NCI-H69 (cell line): ENCODE data around the gene ARHGEF10L.
A peak's percentile ranks its signal among the peaks of the same experiment; 100 is the strongest.

ENCODE experiments used
- DNase-seq: peaks from one replicate; lab custom pipeline; 2025; lab: John Stamatoyannopoulos, UW

The ARHGEF10L gene

DNA sequence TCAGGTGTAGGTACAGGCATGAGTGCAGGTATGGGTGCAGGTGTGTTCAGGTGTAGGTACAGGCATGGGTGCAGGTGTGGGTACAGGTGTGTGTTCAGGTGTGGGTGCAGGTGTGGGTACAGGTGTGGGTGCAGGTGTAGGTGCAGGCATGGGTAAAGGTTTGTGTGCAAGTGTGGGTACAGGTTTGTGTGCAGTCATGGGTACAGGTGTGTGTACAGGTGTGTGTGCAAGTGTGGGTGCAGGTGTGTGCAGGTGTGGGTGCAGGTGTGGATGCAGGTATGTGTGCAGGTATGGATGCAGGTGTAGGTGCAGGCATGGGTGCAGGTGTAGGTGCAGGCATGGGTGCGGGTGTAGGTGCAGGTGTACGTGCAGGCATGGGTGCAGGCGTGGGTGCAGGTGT is 136.2 kb downstream of the ARHGEF10L start:
- no peak for DNase-seq

DNA sequence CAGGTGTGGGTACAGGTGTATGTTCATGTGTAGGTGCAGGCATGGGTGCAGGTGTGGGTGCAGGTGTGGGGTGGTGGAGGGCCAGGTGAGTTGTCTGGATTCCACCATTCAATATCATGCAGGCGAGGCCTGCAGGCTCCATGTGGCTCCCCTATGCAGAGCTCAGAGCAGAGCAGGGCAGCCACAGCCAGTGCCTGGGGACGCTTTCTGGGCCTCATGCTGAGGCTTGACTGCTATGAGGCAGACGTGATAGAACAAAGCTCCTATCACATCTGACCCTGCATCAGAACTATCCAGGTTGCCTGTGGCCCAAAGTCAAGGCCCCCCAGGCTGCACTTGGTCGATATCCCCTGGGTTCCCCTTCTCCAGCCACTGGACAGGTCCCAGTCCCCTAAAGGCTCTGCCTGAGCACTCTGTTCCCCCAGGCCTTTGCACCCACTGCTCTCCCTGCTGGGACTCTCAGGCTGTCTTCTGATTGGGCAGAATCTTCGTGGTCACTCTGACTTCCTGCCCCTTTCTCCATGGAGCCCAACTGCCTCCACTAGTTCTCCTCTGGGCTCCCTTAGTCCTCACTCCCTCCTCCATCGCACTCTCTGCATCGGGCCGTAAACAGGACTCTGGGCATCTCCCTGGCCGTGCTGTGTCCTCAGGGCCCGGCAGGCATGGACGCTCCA is 137.0 kb downstream of the ARHGEF10L start:
- DNase-seq: no peak

DNA sequence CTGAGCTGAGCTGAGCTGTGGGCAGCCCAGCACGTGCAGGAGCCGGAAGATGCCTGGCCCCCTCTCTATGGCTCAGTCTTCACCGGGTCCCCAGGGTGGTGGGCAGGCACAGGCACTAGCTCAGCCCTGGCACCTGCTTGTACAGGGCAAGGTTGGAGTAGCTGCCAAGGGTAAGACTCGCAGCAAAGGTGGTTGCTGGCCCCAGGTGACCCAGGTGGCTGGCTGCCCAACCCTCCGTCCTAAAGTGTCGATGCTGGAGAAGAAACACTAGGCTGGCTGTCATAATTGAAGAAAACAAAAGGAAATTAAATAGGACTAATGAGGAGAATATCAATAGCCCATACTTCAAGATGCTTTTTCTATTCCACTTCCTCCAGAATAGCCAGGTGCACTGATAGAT is 138.5 kb downstream of the ARHGEF10L start:
- DNase-seq: no peak

DNA sequence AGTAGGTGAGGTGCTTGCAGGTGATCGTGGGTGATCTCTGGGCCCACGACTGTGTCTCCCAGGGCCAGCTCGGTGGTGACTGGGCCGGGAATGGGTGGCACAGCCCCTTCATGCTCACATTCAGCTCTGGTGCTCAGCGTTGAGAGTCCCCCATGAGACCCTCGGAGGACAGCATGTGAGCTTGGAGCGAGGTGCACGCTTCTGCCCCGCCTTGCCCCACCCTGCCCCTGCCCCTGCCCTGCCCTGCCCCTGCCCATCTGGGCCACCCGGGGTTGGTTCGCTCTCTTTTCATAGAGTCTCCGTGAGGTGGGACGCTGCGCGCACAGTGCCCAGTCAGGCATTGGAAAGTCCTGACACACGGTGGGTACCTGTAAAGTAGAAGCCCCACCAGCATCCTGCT is 140.4 kb downstream of the ARHGEF10L start:
- DNase-seq: no peak

DNA sequence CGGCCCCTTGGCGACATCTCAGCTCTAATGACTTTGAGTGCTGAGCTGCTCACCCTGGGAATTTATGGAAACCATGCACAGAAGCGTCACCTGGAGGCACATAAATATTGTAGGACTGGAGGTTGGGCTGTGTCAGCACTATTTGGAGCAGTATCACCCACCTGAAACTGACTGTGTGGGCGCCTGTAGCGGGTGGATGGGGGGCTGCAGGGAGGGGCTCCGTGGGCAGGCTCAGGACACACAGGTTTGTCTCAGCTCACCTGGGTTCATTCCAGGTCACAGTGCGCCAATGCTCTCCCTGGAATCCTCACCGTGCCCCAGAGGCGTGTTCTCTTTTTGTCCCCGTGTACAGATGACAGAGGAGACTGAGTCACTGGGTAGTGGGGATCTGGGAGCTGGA is 140.8 kb downstream of the ARHGEF10L start:
- no peak for DNase-seq

DNA sequence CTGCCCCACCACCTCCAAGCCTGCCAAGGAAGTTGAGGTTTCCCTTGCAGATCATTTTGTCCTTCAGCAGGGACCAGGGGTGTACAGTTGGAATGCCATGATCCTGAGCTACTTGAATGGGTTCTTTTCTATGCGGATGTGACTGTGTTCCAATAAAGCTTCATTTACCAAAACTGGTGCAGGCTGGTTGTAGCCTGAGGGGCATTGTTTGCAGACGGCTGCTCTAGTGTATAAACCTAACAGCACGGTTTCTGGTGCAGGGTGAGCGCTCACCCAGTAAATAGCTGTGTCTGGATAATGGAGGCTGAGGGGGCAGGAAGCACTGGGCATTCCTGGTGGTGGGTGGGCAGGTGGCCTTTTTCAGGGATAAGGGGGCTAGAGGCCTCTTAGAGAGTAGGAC is 142.9 kb downstream of the ARHGEF10L start:
- DNase-seq: peak; percentile 24

DNA sequence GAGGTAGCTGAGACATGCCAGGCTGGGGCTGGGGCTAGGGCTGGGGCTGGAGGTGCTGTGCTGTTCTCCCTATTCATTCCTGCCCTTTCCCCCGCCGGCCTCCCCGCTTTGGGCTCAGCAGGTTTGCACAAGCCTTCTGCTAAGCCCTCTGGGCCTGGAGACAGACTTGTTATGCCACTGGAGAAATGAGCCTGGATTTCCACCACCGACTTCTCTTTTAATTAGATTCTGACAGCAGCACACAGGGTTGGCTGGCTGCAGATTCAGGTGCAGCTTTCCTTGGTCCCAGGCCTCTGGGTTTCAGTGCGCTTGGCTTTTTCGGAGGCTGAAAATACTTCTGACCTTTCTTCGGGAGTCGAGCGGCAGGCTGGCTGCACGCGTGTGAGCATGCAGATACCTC is 144.1 kb downstream of the ARHGEF10L start:
- no peak for DNase-seq

DNA sequence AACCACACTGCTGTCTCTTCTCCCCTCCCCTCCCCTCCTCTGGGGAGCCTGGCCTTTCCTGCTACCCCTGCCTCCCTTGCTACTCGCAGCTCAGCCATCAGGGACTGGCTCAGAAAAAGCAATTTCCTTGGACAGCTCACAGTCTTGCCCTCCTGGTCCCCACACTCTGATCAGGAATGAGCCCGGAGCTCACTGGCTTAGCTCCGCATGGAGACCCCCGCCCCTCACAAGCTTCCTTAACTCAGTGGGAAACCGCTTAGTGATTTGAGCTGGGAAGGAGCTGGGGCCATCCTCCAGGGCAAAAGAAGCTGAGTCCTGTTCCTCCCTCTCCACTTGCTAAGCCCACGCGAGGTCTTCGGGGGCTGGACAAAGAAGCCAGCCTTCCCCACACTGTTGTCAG is 145.3 kb downstream of the ARHGEF10L start:
- no peak for DNase-seq

DNA sequence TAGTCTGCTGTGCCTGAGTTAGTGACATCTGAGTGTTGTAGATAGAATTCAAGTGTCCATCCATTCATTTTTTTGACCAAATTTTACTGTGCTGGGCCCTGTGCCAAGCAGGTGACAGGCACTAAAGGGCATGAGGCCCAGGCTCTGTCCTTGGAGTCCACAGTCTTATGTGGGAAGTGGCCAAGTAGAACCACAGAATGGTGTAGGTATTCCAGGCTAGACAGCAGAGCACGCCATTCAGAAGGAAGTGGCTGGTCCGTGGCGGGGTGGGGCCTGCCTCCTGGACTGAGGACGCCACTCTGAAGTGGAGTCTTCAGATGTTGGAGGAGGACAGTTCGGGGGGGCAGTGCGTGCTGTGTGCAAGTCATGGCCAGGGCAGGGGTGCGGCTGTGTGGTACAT is 146.8 kb downstream of the ARHGEF10L start:
- no peak for DNase-seq

DNA sequence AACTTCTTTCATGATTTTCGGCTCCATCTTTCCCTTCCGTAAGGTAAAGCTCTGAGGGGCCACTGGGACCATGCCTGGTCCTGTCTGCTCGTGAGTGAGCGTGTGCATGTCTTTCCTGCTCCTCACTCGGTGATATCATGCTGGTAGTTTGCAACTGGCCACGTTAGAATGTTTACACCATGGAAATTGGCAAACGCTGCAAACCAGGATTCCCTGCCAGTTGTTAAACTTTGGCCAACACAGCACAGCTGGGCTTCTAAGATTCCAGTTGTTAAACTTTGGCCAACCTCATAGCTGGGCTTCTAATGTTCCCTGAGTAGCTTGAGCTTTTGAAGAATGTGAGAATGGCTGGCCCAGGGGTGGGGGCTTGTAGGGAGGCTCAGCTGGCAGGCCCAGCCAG is 147.6 kb downstream of the ARHGEF10L start:
- DNase-seq: no peak

DNA sequence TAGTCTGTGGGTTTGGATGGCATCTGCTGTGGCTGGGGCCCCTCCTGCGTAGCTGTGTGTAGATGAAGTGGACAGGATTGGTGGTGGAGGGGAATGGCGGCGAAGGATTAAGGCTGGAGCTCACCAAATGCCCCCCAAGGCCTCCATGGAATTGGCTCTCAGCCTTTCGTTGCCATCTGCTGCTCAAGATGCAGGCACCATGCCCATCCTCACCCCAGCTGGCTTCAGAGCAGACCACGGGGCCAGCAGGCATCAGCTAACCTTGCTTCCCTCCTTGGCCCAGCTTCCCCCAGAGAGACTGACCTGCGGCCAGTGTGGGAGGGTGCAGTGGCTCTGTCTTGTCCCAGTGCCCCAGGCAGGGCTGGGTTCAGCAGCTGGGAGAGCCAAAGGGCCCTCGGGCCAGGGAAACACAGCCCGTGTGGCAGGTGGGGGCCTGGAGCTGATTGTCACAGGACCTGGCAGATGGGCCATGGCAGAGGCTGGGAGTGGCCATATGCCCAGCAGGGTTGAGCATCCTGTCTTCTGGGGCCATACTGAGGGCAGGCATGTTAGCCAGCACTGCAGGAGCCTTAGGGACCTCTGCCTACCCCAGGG is 148.8 kb downstream of the ARHGEF10L start:
- no peak for DNase-seq

DNA sequence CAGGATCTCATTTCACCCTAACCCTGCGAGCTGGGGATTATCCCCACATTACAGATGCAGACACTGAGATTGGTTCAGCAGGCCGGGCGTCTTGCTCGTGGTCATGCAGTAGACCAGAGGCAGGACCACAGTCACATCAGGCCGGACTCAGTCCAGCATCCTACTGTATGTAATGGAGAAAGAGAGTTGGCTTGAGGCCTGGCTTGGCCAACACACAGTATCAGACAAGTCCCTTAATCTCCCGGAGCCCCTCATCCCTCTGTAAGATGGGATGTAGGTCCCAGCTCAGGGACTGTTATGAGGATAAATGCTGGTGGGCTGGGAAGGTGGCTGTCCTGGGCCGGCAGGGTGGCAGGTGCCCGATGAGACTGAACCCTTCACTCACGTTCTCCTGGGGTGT is 149.5 kb downstream of the ARHGEF10L start:
- no peak for DNase-seq

DNA sequence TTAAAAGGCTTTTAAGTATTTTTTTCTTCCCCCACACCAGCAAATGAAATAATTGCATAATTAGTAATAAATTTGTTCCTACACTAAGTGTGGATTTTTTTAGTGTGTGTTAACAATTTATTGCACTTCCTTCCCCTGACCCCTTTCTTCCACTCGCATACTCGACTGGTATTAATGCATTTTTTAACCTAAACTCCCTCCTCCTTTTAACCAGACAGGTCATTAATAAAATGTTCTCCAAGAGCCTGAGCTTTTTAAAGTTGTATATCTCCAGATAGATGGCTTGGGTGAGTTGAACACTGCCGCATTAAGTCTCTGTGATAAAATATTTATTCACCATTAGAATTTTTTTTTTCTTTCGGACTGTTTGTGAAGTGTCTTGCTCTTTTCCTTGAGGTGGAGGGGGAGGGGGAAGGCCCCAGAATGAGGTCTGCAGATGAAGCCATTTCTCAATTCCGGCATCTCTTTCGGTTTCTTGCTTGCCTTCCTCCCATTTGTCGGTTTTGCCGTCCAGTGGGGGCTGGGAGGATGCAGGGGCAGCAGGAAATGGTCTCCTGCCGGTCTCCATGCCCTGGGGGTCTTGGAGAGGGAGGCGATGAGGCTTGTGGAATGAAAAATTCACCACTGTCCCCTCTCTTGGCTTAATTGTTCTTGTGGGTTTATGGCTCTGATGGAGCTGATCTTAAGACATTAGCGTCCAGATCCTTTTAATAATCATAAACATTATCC is 151.6 kb downstream of the ARHGEF10L start:
- DNase-seq: no peak

DNA sequence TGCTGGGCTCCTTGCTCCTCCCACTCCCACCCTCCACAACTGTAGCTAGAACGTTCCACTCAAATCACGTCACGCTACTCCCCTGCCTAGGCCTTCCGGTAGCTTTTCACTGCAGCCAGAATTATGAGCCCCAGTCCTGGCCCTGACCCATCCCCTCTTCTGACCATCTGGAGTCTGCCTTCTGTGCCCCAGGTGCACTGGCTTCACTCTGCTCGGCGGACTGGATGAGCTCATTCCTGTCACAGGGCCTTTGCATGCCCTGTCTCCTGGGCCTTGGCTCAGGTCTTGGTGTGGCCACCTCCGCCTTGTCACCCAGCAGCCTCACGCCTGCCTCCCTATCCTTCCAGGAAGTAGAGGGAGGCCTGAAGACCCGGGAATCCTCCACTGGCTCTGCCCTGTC is 153.1 kb downstream of the ARHGEF10L start:
- DNase-seq: no peak

DNA sequence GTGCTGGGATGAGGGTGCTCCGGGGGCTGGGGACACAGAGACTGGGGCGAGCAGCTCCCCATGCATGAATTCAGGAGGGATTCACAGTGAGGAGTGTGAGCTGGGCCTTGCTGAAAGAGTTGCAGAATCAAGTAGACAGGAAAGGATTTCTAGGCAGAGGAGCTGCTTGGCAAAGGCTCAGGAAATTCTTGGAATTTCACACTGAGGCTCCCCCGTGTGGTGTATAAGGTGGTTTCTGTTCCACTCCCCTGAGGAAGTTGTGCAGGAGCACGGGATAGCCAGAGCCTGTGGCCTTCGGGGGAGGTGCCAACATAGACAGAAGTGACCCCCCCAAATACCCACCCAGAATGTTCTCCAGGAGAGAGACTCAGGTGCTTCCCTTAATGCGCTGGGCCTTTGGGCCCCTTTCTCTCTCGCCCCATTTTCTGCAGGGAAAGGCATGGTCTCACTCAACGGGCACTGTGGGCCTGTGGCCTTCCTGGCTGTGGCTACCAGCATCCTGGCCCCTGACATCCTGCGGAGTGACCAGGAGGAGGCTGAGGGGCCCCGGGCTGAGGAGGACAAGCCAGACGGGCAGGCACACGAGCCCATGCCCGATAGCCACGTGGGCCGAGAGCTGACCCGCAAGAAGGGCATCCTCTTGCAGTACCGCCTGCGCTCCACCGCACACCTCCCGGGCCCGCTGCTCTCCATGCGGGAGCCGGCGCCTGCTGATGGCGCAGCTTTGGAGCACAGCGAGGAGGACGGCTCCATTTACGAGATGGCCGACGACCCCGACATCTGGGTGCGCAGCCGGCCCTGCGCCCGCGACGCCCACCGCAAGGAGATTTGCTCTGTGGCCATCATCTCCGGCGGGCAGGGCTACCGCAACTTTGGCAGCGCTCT is 157.2 kb downstream of the ARHGEF10L start:
- no peak for DNase-seq

DNA sequence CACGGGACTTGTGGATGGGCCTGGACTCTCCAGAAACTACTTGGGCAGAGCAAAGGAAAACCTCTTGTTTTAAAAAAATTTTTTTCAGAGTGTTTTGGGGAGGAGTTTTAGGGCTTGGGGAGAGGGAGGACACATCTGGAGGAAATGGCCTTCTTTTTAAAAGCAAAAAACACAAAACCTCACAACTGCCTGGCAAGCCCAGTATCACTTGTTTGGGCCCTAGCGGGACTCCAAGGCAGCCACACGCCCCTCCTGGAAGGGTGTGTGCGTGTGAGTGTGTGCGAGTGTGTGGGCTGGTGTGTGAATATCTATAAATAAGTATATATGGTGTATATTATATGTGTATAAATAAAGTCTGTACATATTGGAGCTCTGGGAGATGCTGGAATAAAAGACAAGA is 158.0 kb downstream of the ARHGEF10L start:
- no peak for DNase-seq

DNA sequence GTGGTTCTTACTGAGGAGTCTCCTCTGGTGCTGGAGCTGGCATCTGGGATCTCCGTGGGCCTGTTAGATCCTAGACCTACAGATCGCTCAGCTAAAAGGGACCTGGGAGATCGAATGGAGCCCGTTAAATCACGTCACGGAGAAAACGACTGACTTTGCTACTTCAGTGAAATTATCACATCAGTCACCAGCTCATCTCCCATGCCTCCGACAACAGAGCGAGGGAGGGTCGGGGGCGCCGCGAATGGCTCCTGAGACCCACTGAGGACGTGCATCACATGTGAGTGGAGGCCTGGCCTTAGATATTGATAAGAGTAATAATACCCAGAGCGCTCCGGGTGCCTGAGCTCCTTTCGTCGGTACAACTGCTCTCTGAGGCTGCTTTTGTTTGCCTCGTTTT is 160.1 kb downstream of the ARHGEF10L start:
- no peak for DNase-seq

DNA sequence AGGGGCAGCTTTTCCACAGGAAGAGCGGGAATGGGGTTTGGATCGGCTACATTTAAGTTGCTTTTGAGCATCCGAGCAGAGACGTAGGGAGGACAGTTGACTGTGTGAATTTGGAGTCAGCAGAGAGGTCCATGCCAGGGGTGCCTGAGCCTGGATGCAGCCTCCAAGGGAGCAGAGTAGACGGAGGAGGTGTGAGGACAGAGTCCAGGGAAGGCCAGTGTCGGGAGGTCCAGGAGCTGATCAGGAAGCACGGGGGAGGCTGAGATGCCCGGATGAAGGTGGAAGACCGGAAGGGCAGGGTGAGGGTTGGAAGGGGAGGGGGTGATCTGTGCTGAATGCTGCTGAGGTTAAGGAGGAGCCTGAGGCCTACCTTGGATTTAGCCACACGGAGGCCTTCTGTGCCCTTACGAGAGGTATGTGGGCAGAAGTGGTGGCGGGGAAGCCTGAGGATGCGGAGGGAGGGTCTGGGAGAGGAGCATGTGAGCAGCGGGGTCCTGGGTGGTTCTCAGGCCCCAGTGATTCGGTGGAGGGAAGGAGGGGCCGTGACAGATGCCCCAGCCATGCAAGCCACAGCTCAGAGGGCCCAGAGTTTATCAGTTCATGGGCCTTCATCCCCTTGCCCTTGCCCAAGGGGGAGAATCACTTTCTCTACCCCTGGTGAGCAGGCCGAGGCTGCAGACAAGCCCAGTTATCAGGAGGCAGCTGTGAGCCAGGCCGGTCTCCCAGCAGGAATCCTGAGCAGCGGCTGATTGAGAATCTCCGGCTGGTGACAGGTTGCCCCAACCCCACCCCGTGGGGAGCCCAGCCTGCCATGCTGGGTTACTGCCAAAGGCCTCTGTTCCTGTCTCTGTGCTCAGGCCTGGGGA is 161.7 kb downstream of the ARHGEF10L start:
- peak; percentile 32 for DNase-seq

DNA sequence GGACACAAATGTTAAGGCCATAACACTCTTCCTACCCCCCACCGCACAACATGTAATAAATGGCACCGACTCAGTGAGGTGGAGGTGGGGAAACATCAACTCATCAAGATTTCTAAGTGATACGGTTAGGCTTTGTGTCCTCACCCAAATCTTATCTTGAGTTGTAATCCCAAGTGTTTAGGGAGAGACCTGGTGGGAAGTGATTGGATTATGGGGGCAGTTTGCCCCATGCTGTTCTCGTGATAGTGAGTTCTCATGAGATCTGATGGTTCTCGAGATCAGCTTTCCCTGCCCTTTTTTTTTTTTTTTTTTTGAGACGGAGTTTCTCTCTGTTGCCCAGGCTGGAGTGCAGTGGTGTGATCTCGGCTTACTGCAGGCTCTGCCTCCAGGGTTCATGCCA is 164.7 kb downstream of the ARHGEF10L start:
- DNase-seq: no peak

DNA sequence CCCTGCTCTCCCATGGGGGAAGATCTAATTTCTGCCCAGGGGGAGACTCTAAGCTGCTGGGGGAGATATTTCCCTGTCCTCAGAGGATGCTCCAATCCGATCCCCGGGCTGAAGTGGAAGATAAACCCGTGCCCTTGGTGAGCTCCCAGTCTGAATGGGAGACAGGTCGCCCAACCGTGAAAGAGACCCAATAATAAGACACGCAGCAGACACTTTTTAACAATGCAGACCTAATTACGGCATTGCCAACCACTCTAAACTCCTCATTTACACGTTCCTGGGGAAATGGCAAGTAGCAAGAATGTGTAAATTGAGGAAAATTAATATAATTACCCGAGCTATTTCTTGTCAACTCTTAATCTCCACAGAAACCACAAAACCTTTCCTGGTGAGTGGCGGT is 166.9 kb downstream of the ARHGEF10L start:
- no peak for DNase-seq

DNA sequence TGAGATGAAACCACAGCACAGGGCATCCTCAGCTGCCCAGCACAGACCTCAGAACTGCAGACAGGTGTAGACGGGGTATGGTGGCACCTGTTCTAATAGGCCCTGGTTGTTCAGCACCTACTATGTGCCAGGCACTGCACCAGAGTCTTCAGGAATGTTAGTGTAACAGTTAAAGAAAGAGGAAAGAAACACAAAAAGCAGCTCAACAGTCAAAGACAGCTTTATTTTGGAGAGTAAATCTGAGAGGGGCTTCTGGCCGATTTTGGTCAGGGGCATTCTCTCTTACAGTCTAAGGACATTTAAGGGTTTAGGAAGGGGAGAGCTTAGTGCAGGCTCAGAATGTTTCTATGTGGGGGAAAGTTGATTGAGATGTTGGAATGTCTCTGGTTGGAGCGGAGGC is 170.5 kb downstream of the ARHGEF10L start:
- no peak for DNase-seq
